Smooth muscle cell (in vitro differentiated cells): Measurements from ENCODE around the gene CACNG1. TPM values are rescaled to one million over a fixed set of nuclear protein-coding genes. Genes with fewer than 3 reads are reported as not detected.

Experiments used
- DNase-seq: peaks from one replicate; lab custom pipeline; 2025; ENCODE audit not compliant: unreplicated experiment; lab: John Stamatoyannopoulos, UW
- H2AFZ ChIP-seq: fragments of 200-600 bp; sonication (generic); 2 replicates; pipeline ENCODE4 v1.6.0; 2016; ENCODE audit warnings: antibody characterized with exemption, low read depth, mild to moderate bottlenecking
- H3F3A ChIP-seq: fragments of 200-600 bp; sonication (generic); 2 replicates; pipeline ENCODE4 v1.6.0; 2017; ENCODE audit warnings: antibody characterized with exemption, low read depth
- H3K27ac ChIP-seq: fragments of 200-600 bp; sonication (generic); 2 replicates; pipeline ENCODE4 v1.5.1; 2016; ENCODE audit warnings: low read depth, mild to moderate bottlenecking
- H3K27me3 ChIP-seq: fragments of 200-600 bp; sonication (generic); 2 replicates; pipeline ENCODE4 v1.6.1; 2016; ENCODE audit warnings: low read depth, mild to moderate bottlenecking
- H3K36me3 ChIP-seq: fragments of 200-600 bp; sonication (generic); 2 replicates; pipeline ENCODE4 v1.5.1; 2016; ENCODE audit warnings: low read depth
- H3K4me1 ChIP-seq: fragments of 200-600 bp; sonication (generic); 2 replicates; pipeline ENCODE4 v1.5.1; 2016; ENCODE audit warnings: low read depth
- H3K4me2 ChIP-seq: fragments of 200-600 bp; sonication (generic); 2 replicates; pipeline ENCODE4 v1.6.0; 2016; ENCODE audit warnings: mild to moderate bottlenecking
- H3K4me3 ChIP-seq: fragments of 200-600 bp; sonication (generic); 2 replicates; pipeline ENCODE4 v1.5.1; 2016; ENCODE audit warnings: mild to moderate bottlenecking
- H3K79me2 ChIP-seq: fragments of 200-600 bp; sonication (generic); 2 replicates; pipeline ENCODE4 v1.6.0; 2016; ENCODE audit warnings: low read depth, mild to moderate bottlenecking
- H3K9ac ChIP-seq: fragments of 200-600 bp; sonication (generic); 2 replicates; pipeline ENCODE4 v1.6.0; 2016; ENCODE audit warnings: low read depth
- H3K9me3 ChIP-seq: fragments of 200-600 bp; sonication (generic); replicated peaks from 2 replicates; pipeline ENCODE4 v1.5.1; 2016; ENCODE audit warnings: low read depth
- H4K20me1 ChIP-seq: fragments of 200-600 bp; sonication (generic); 2 replicates; pipeline ENCODE4 v1.6.0; 2016; ENCODE audit warnings: low read depth
- CTCF ChIP-seq: fragments of 200-600 bp; sonication (generic); IDR thresholded peaks from 2 replicates; pipeline ENCODE4 v1.5.1; 2017; ENCODE audit warnings: borderline replicate concordance, mild to moderate bottlenecking, antibody characterized with exemption; ENCODE audit not compliant: insufficient read depth, poor library complexity, severe bottlenecking
- WGBS: methylation state at CpG from one replicate; pipeline ENCODE4 v1.1.7; 2016; ENCODE audit warnings: low lambda C conversion rate; 5-methylcytosine and 5-hydroxymethylcytosine counted together
- polyA plus RNA-seq: library from polyadenylated mRNA; unstranded; fragments of >200 nt; fragmentation: Nextera tagmentation; extraction: Ambion mirVana; gene quantifications from 2 replicates; pipeline ENCODE4 v1.2.1, GENCODE V29; 2016
- total RNA-seq: library from RNA; depleted of rRNA; stranded (reverse); fragments of >200 nt; gene quantifications from 2 replicates; pipeline ENCODE4 v1.2.3, GENCODE V29; 2014

The CACNG1 gene
- total and polyA plus RNA-seq, 2 experiments from 2014 or later = not detected

GRCh38 chr17:67043283-67043682, 1.1 kb upstream of the CACNG1 start:
- no peaks in the 10 kb centered on the region for H4K20me1 ChIP-seq
- no peaks in the 10 kb centered on the region for H3K4me1 ChIP-seq
- no peak for TF ChIP-seq CTCF
- no peaks in the 10 kb centered on the region for H3K36me3 ChIP-seq
- H3K79me2 ChIP-seq = no peaks in the 10 kb centered on the region
- no peaks in the 10 kb centered on the region for H3F3A ChIP-seq
- no peak overlapping the region for H3K4me2 ChIP-seq
- H2AFZ ChIP-seq = no peak overlapping the region
- H3K27me3 ChIP-seq = no peaks in the 10 kb centered on the region
- WGBS = 91% methylated on average over 12 of the region's 12 CpGs
- H3K9me3 ChIP-seq = peaks cover 7% of the 10 kb centered on the region
- no peak overlapping the region for H3K9ac ChIP-seq
- no peak overlapping the region for H3K4me3 ChIP-seq
- no peak for DNase-seq
- no peak overlapping the region for H3K27ac ChIP-seq

GRCh38 chr17:67044940-67045339, 586 bp downstream of the CACNG1 start:
- H3K9me3 ChIP-seq = peaks cover 21% of the 10 kb centered on the region
- no peak overlapping the region for H3K4me2 ChIP-seq
- no peaks in the 10 kb centered on the region for H4K20me1 ChIP-seq
- no peak overlapping the region for H3K4me3 ChIP-seq
- no peaks in the 10 kb centered on the region for H3F3A ChIP-seq
- no peaks in the 10 kb centered on the region for H3K36me3 ChIP-seq
- no peak for DNase-seq
- no peak for TF ChIP-seq CTCF
- H3K27ac ChIP-seq = no peak overlapping the region
- H3K9ac ChIP-seq = no peak overlapping the region
- H2AFZ ChIP-seq = no peak overlapping the region
- no peaks in the 10 kb centered on the region for H3K4me1 ChIP-seq
- H3K27me3 ChIP-seq = no peaks in the 10 kb centered on the region
- 92% methylated on average over 5 of the region's 5 CpGs for WGBS
- H3K79me2 ChIP-seq = no peaks in the 10 kb centered on the region

GRCh38 chr17:67046398-67046797, 2.0 kb downstream of the CACNG1 start:
- H4K20me1 ChIP-seq = no peaks in the 10 kb centered on the region
- H2AFZ ChIP-seq = no peak overlapping the region
- H3K4me1 ChIP-seq = no peaks in the 10 kb centered on the region
- H3K4me2 ChIP-seq = no peak overlapping the region
- no peaks in the 10 kb centered on the region for H3K36me3 ChIP-seq
- WGBS = 89% methylated on average over 4 of the region's 4 CpGs
- peaks cover 21% of the 10 kb centered on the region for H3K9me3 ChIP-seq
- no peak overlapping the region for H3K9ac ChIP-seq
- no peaks in the 10 kb centered on the region for H3F3A ChIP-seq
- no peaks in the 10 kb centered on the region for H3K79me2 ChIP-seq
- no peak for DNase-seq
- H3K4me3 ChIP-seq = no peak overlapping the region
- H3K27me3 ChIP-seq = no peaks in the 10 kb centered on the region
- TF ChIP-seq CTCF = no peak
- H3K27ac ChIP-seq = no peak overlapping the region

- no peak overlapping the region for H3K27ac ChIP-seq
- WGBS = 74% methylated on average over 1 of the region's 1 CpG
- H3F3A ChIP-seq = no peaks in the 10 kb centered on the region
- no peak for DNase-seq
- no peaks in the 10 kb centered on the region for H3K36me3 ChIP-seq
- peaks cover 21% of the 10 kb centered on the region for H3K9me3 ChIP-seq
- no peak overlapping the region for H3K4me3 ChIP-seq
- H3K79me2 ChIP-seq = no peaks in the 10 kb centered on the region
- no peak overlapping the region for H3K9ac ChIP-seq
- H3K4me1 ChIP-seq = no peaks in the 10 kb centered on the region
- no peak overlapping the region for H2AFZ ChIP-seq
- no peaks in the 10 kb centered on the region for H3K27me3 ChIP-seq
- H4K20me1 ChIP-seq = no peaks in the 10 kb centered on the region
- no peak overlapping the region for H3K4me2 ChIP-seq
- TF ChIP-seq CTCF = no peak
These were observed 3.0 kb downstream of the CACNG1 start for GRCh38 chr17:67047382-67047781.
